ENCODE data around the gene RNF25.

- no peak for TF ChIP-seq CTCF (conservative IDR thresholded peaks at IDR 0.05; ENCODE audit: low read depth, low read length)
- no peak for TF ChIP-seq EZH2phosphoT487 (IDR thresholded peaks at IDR 0.05; ENCODE audit: borderline replicate concordance, low read length)
These were observed 43.9 kb downstream of the RNF25 start for GRCh38 chr2:218627939-218628338.
